ENCODE measurements around the gene LY6G6C.

Gene LY6G6C

DNA sequence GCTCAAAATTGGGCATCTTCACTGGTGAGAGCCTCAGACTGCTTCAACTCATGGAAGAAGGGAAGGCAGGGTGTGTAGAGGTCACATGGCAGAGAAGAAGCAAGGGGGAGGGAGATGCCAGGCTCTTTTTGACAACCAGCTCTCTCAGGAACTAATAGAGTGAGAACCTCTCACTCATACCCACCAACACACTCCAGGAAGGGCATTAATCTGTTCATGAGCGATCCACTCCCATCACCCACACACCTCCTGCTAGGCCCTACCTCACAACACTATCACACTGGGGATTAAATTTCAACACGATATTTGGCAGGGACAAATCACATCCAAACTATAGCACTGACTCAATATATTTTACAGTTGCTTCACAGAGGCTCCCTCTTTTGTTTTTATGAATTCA, 20.3 kb upstream of the LY6G6C start:
- no peak for DNase-seq (ENCODE audit: low read depth)

GRCh38 chr6:31740397-31741223, 19.1 kb upstream of the LY6G6C start:
- DNase-seq (ENCODE audit: low read depth), result no peak

DNA sequence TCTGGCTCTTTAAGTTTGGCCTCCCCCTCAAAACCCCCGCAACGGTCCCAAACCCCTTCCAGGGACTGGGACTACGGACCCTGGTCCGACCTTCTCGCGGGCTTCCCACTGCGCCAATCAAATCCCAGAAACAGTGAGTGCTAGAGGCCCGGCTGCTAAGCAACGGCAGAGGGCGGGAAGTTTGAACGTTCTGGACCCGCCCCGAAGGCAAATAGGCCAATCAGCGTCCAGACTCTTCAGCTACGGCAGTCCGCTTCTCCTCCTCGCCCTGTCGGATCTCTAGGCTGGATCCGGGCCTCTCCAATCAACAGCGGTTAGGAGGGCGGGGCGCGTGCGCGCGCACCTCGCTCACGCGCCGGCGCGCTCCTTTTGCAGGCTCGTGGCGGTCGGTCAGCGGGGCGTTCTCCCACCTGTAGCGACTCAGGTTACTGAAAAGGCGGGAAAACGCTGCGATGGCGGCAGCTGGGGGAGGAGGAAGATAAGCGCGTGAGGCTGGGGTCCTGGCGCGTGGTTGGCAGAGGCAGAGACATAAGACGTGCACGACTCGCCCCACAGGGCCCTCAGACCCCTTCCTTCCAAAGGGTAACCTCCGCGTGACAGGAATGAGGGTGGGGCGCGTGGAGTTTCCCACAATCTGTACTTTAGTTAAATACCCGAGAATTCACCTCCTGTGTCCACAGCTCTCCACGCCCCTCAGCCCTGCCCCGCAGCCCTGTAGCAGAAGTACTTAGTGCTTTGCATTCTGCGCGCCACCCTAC, 18.3 kb upstream of the LY6G6C start, which contains the start of gene MSH5:
MSH5 (plus strand) TSS at position 367 of the 758 bp plus-strand sequence. CDS start 462 bp downstream, outside the sequence.
- DNase-seq (ENCODE audit: low read depth), result peak; percentile 91

- DNase-seq (ENCODE audit: low read depth), result peak; percentile 39
These were observed 16.7 kb upstream of the LY6G6C start for GRCh38 chr6:31737991-31738979.

- no peak for DNase-seq (ENCODE audit: low read depth)
These were observed 15.9 kb upstream of the LY6G6C start for GRCh38 chr6:31737315-31737990.

DNA sequence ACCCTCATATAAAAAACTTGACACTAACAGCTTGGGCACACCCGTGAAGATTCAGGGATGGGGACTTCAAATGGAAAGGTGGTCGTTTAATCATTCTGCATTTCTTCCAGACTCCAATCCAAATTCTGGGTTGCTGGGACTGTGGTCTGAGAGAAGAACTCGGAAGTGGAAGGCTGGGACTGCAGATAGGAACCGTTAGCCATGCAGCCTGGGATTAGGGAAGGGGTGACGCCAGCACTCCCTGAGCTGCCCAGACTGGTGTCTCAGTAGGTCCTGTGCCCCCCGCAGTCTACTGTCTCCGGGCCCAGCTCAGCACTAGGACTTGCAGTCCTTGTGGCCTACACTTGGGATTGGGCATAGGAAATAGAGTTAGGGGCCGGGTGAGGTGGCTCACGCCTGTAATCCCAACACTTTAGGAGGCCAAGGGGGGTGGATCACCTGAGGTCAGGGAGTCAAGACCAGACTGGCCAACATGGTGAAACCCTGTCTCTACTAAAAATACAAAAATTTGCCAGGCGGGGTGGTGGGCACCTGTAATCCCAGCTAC, 15.3 kb upstream of the LY6G6C start:
- DNase-seq (ENCODE audit: low read depth), result no peak

GRCh38 chr6:31736021-31736767, 14.6 kb upstream of the LY6G6C start, which contains the start of gene CLIC1:
Gene CLIC1, minus strand, starts transcription at chr6:31736530. Its CDS starts 230 bp downstream, at chr6:31736300.
- DNase-seq (ENCODE audit: low read depth), result peak; percentile 44

DNA sequence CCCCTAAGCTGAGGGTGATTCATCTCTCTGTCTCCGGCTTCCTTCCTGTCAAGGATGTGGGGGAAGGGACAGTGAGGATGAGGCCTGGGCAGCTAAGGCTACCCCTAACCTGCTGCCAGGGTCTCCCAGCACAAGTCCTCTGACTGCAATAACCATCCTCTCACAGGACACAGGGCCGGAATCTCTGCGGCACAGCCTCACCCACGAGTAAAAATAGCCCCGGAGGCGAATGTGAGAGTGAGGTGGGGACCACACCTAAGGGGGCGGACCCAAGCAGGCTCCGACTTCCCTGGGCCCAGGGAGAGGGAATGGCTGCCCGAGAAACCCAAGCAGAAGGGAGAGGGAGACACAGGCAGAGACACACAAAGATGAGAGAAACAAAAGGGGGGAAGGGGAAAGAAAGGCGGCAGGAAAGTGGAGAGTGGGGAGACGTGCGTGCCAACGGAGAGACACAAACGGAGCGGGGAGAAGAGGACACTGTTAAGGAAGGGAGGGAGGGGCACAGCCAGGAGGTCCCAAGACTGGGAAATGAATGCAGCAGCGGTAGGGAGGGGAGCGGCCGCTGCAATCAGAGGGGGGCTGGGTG, 13.4 kb upstream of the LY6G6C start:
- peak; percentile 42 for DNase-seq (ENCODE audit: low read depth)

- no peak for DNase-seq (ENCODE audit: low read depth)
These were observed 12.8 kb upstream of the LY6G6C start for GRCh38 chr6:31734247-31734820.

GRCh38 chr6:31733734-31734133, 12.2 kb upstream of the LY6G6C start:
- no peak for DNase-seq (ENCODE audit: low read depth)

DNA sequence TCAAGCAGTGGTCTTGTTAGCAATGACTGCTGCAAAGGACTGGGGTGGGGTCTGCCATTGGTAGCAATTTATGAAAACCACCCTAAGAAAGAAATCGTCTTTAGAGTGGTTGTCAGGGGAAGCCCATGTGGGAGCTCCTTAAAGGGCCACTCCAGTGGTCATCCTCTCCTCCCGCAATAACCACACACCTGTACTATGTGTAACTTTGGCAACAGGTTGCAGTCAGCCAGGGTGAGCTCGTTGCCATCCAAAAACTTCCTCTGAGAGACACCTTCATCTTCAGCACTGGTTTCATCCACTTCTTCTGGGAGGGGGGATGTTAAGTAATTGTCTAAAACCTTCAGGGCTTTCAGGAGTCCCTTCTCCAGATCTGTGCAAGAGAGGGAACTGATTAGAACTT, 10.5 kb upstream of the LY6G6C start:
- DNase-seq (ENCODE audit: low read depth), result no peak

GRCh38 chr6:31730631-31731086, 9.1 kb upstream of the LY6G6C start:
- no peak for DNase-seq (ENCODE audit: low read depth)

- peak; percentile 56 for DNase-seq (ENCODE audit: low read depth)
These were observed 8.6 kb upstream of the LY6G6C start for GRCh38 chr6:31729979-31730630.

- DNase-seq (ENCODE audit: low read depth), result peak; percentile 71
These were observed 8.0 kb upstream of the LY6G6C start for GRCh38 chr6:31729515-31729978.

DNA sequence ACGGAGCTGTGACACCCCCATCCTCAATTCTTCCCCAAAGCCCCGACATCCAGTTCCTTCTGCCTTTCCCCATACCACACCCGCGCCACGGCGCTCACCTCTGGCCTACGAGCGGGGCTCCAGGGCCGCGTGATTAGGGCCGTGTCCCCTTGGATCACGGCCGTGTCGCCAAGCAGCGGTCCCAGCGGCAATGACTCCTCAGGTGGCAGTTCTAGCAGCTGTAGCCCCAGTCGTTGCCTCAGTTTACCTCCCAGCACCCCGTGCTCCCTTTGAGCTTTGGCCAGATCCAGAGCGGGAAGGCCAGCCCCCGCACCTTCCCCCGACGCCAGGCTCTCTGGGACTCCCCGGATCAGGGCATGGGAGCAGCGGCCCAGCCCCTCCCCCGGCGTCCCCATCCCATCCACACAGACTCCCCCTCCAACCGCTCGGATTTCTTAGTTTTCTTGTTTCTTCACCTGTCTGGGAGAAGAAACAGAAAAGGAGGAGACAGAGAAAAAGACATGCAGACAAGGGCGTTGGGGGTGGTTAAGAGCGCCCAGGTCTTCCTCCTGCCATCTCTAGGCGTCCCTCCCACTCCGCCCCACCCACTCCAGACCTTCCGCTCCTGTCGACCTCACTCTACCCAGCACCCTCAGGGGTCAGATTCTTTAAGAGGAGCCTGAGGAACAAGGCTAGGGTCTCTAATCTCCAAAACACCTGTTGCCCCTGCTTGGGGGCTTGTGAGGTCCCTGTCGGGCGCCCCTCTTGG, 7.4 kb upstream of the LY6G6C start, which contains the start of gene DDAH2:
DDAH2 (minus strand) TSS at position 533 of the 748 bp plus-strand sequence; CDS start at position 395, 138 bp downstream.
- DNase-seq (ENCODE audit: low read depth), result no peak

DNA sequence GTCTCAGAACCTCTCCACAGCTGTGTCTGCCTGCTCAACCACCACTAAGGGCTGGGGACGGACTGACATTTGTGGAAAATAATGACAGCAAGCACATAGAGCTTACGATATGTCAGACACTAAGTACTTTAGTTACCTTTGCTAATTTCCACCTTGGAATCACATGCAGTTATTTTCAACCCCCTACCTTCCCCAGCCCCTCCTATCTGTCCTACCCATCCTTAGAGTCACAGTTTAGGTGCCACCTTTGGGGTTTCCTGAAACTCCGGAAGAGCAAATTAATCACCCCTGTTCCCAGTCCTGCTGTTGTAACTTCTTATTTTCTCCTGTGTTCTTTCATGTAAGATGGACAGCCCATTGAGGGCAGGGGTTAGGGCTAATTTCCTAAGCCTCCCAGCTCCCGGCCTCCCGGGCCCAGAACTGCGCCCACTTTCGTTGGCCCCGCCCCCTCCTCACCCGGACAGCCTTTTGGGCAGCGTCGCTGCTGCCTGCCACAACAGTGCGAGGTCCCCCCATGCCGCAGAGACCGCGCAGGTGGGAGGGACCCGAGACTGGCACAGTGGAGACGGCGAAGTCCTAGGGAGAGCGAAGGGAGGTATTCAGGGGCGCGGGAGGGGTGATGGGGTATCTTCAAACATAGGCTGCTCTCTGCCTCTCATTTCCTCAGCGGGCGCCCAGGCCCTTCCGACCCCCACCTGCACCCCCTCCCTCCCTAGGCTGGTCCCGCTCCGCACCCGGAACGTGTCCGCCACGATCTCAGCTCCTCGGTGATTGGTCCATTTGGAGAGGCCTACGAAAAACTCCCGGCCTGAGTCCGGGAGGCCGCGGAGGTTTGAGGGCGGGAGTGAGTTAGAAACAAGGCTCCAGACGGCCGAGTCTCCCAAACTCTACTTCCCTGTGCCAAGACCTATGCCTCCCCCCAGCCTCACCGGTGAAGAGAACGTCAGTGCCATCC, 6.4 kb upstream of the LY6G6C start:
- DNase-seq (ENCODE audit: low read depth), result no peak

Data from activated gamma-delta T cell treated with anti-CD3 and anti-CD28 coated beads, Interleukin-2, amount 50 U/mL, for 16 hours (primary cell).